K562 (cell line): ENCODE data around the gene NAA38. TPM values are rescaled to one million over a fixed set of nuclear protein-coding genes. Genes with fewer than 3 reads are reported as not detected.

Source experiments
- ADNP ChIP-seq: fragments of 200-800 bp; sonication (Bioruptor generic); IDR thresholded peaks from 2 replicates; pipeline ENCODE4 v1.6.1; 2016; ENCODE audit warnings: missing genetic modification characterization, missing compliant biosample characterization
- BDP1 ChIP-seq: IDR thresholded peaks from 3 replicates; pipeline ENCODE4 v1.6.1; 2011; ENCODE audit not compliant: insufficient read length, insufficient read depth
- CXXC5 ChIP-seq: fragments of 250-450 bp; sonication (Bioruptor Pico); IDR thresholded peaks from 2 replicates; pipeline ENCODE4 v1.8.0; 2022; ENCODE audit warnings: inconsistent platforms, mild to moderate bottlenecking, moderate library complexity
- HDAC8 ChIP-seq: fragments of 450-650 bp; IDR thresholded peaks from 2 replicates; pipeline ENCODE4 v1.6.1; 2016; ENCODE audit warnings: mild to moderate bottlenecking, missing genetic modification characterization, moderate library complexity, missing compliant biosample characterization
- HMGN3 ChIP-seq: IDR thresholded peaks from 2 replicates; pipeline ENCODE4 v1.6.1; 2011; ENCODE audit warnings: borderline replicate concordance, low read depth, mild to moderate bottlenecking, mixed read lengths, low read length; ENCODE audit not compliant: insufficient read length; ENCODE audit errors: extremely low read depth
- MNT ChIP-seq, 2 experiments: fragments of 450-650 bp; conservative IDR thresholded peaks; 2 replicates each; pipeline ENCODE4 v1.6.1; 2017; ENCODE audit warnings: mild to moderate bottlenecking in 2 of 2, moderate library complexity in 2 of 2
- NFE2L1 ChIP-seq: fragments of 450-650 bp; IDR thresholded peaks from 2 replicates; pipeline ENCODE4 v1.6.1; 2016; ENCODE audit warnings: missing genetic modification characterization, low read depth, mild to moderate bottlenecking, missing compliant biosample characterization, moderate library complexity, borderline replicate concordance
- RBM15 ChIP-seq: fragments of 200-400 bp; formaldehyde crosslinking; IDR thresholded peaks from 2 replicates; pipeline ENCODE4 v1.6.1; 2018; ENCODE audit warnings: mild to moderate bottlenecking, low read length, moderate library complexity; ENCODE audit not compliant: insufficient read depth
- REST ChIP-seq, 2 experiments: fragments of 450-650 bp; formaldehyde crosslinking in 1 of 2; IDR thresholded peaks; 2 replicates each; pipeline versions ENCODE4 v1.4.0 to v1.6.1; 2014 to 2020; ENCODE audit warnings: mild to moderate bottlenecking in 2 of 2, borderline replicate concordance in 1 of 2, low read depth in 1 of 2
- SMARCB1 ChIP-seq: IDR thresholded peaks from 2 replicates; pipeline ENCODE4 v1.6.1; 2011; ENCODE audit warnings: improper control_type of control experiment, low read depth; ENCODE audit not compliant: insufficient read length
- SNIP1 ChIP-seq: fragments of 450-650 bp; IDR thresholded peaks from 2 replicates; pipeline ENCODE4 v1.7.1; 2017; ENCODE audit warnings: low read depth, mild to moderate bottlenecking
- SREBF1 ChIP-seq: fragments of 150-350 bp; IDR thresholded peaks from 2 replicates; pipeline ENCODE4 v1.6.1; 2014; ENCODE audit warnings: antibody characterized with exemption, low read depth, low read length, borderline replicate concordance
- SREBF2 ChIP-seq: sonication (generic); formaldehyde crosslinking; IDR thresholded peaks from 2 replicates; pipeline ENCODE4 v1.4.0; 2020; ENCODE audit warnings: mild to moderate bottlenecking, missing genetic modification reagents
- TBL1XR1 ChIP-seq, 2 experiments: IDR thresholded peaks; 2 replicates each; pipeline ENCODE4 v1.6.1; 2012; ENCODE audit warnings: improper control_type of control experiment in 2 of 2, low read length in 2 of 2, mild to moderate bottlenecking in 1 of 2
- TFAP4 ChIP-seq: sonication (generic); formaldehyde crosslinking; IDR thresholded peaks from 2 replicates; pipeline ENCODE4 v1.8.0; 2022; ENCODE audit warnings: missing genetic modification reagents, mild to moderate bottlenecking, moderate library complexity, borderline replicate concordance
- ZNF24 ChIP-seq: fragments of 450-650 bp; IDR thresholded peaks from 2 replicates; pipeline ENCODE4 v1.6.1; 2016
- ZNF695 ChIP-seq: fragments of 450-650 bp; formaldehyde crosslinking; IDR thresholded peaks from 2 replicates; pipeline ENCODE4 v1.4.0; 2020; ENCODE audit warnings: mild to moderate bottlenecking, moderate library complexity
- polyA plus RNA-seq, 8 experiments: library from polyadenylated mRNA; depleted of rRNA in 4 of 8; stranded (reverse) in 5 of 8; unstranded in 3 of 8; fragments of >200 nt; fragmentation: Nextera tagmentation in 2 of 8; fragmentation: Illumina TruSeq in 1 of 8; extraction: Ambion mirVana in 2 of 8; extraction: Trizol in 1 of 8; gene quantifications; 2 replicates each; pipeline versions ENCODE4 v1.2.1 to v1.2.3, GENCODE V29; 2011 to 2014; ENCODE audit warnings: inconsistent platforms in 1 of 8, missing spikeins in 1 of 8
- total RNA-seq, 7 experiments: library from RNA; depleted of rRNA in 6 of 7; stranded (reverse); fragments of >200 nt in 6 of 7; fragmentation: Illumina TruSeq in 2 of 7; extraction: Trizol in 2 of 7; gene quantifications; 2 replicates each; pipeline versions ENCODE4 v1.2.1 to v1.2.3, GENCODE V29; 2011 to 2021; ENCODE audit warnings: low replicate concordance in 1 of 7

Gene NAA38
- total and polyA plus RNA-seq, 9 of the 15 experiments (the other 6 are each of a cell fraction or from before 2014, with no cell fraction given) = 16.4 to 99.8 (median 57.3) TPM

GRCh38 chr17:7857713-7858521 lies 558 bp upstream of the NAA38 start, which contains the start of gene CYB5D1 (continued):
- TF ChIP-seq RBM15 (no peak), CXXC5 (CRISPR knock-in tag) (peak; percentile 60), NFE2L1 (tag) (no peak), ZNF24 (no peak), ZNF695 (CRISPR knock-in tag) (no peak), REST (IDR thresholded peaks at IDR 0.05; ENCODE audit: borderline replicate concordance) (no peak; the same call in 1 of the 2 replicates), REST (CRISPR knock-in tag; IDR thresholded peaks at IDR 0.05; ENCODE audit: low read depth) (no peak), SNIP1 (no peak), HMGN3 (no peak), SMARCB1 (no peak), TBL1XR1 (IDR thresholded peaks at IDR 0.05; ENCODE audit: low read length in 2 of 2) (0 out of 4 replicates have a peak, but pooled peaks of 1 of the 2 experiments have one; percentile 53), HDAC8 (no peak), SREBF1 (no peak), TFAP4 (CRISPR knock-in tag) (no peak), SREBF2 (CRISPR knock-in tag) (no peak), MNT (conservative IDR thresholded peaks at IDR 0.05) (peak; percentile 96 to 98), BDP1 (no peak), ADNP (no peak)
